Midbrain (tissue), 1 donor: ENCODE data around the gene SI.
"Not testable (repeated sequence)": the region's sequence is repeated elsewhere in the genome, so short reads cannot be mapped to it uniquely, and the experiment has no call there.

ENCODE experiments used
- DNase-seq: peaks from one replicate; lab custom pipeline; 2025; lab: John Stamatoyannopoulos, UW

SI gene

GRCh38 chr3:165078293-165078692 lies at the start of gene SI:
TSS of gene SI (minus strand) at chr3:165078496. CDS start at chr3:165076012, 2,484 bp downstream.
- DNase-seq = no peak

- DNase-seq = no peak
These were observed 47.5 kb upstream of the SI start for GRCh38 chr3:165125836-165126235.

DNA sequence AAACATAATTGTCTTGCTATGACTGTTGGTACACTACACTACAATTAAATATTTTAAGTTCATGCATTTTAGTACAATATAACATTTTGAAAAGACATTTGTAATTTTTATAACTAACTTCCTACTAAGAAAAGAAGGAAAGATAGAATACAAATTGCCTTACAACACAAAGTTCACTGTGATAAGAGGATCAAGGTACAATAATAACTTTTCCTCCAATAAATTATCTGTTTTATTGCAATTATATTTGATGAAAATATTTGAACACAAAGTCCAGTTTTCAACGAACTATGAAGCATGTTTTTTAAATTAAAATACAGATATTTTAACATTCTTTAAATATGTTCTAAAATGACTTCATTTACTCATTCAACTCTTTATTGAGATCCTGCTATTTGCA lies 33.1 kb upstream of the SI start:
- no peak for DNase-seq

GRCh38 chr3:165103616-165104015 lies 25.3 kb upstream of the SI start:
- no peak for DNase-seq

DNA sequence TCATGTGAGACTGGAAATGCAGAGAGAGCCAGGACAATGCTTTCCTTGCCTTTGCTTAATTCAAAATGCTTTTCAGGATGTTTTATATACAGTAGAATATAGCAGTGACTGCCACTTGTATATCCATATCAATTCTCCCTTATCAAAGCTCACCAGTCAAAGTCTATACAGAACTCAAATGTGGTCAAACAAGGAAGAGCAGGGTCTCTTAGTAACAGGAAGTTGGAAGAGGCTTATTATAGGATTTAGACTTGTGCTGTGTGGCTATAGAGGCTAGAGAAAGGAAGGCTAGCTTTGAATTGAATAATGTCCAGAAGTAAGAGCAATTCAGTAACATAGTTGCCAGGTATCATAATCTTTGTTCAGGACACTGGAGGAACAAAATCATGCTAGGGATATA lies 4.4 kb upstream of the SI start:
- no peak for DNase-seq

DNA sequence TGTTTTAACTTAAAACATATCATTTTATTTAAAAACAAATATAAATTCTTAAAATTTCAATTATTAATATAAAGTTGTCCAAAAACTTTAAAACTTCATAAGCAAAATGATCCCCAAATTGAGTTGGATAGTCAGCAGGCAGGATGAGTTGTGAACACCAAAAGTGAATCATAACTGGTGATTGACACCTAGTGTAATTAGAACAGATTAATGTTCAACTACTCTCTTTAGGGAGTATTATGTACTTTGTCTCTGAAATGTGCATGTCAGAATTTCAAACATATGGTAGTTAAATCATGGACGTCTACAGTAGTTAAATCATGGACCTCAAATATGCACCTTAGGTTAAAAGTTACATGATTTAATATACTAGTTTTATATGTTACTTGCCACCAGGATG lies 2.9 kb upstream of the SI start:
- no peak for DNase-seq

- no peak for DNase-seq
These were observed 2.6 kb downstream of the SI start for GRCh38 chr3:165075695-165076094.

DNA sequence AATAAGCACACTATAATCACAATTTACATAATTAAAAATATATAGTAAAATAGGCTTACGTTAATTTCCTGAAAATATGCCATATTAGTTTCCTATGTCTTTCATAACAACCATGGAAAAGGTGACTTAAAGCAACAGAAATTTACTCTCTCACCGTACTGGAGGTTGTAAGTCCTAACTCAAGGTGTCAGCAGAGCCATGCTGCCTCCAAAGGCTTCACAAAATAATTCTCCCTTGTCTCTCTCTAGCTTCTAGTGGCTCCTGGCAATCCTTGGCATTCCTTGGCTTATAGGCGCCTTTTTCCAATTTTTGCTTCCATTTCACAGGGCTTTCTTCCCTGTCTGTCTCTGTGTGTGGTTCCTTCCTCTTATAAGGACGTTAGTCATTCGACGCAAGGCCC lies 7.6 kb downstream of the SI start:
- no peak for DNase-seq

- DNase-seq = no peak
These were observed 21.8 kb downstream of the SI start for GRCh38 chr3:165056510-165056909.

GRCh38 chr3:165040186-165040585 lies 38.1 kb downstream of the SI start:
- no peak for DNase-seq

- DNase-seq = no peak
These were observed 66.7 kb downstream of the SI start for GRCh38 chr3:165011557-165011956.

DNA sequence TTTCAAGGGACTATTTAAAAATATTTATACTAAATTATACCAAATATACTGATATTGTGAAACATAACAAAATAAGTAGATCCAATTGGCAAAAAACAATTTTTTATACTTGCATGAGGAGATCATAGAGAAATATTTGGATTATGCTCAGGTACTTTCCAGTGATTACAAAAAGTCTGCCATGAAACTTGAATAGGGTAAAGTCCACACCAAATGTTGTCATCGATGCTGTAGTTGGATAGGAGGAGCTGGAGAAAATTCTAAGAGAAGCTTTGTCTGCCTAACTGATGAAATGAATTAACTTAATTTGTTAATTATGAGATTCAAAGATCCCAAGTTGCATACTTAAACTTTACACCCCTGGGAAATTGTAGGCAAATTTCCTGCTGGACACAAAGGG lies 93.3 kb downstream of the SI start:
- DNase-seq = no peak

- no peak for DNase-seq
These were observed 115.7 kb downstream of the SI start for GRCh38 chr3:164962610-164963009.

- DNase-seq = no peak
These were observed 125.3 kb downstream of the SI start for GRCh38 chr3:164952966-164953365.

DNA sequence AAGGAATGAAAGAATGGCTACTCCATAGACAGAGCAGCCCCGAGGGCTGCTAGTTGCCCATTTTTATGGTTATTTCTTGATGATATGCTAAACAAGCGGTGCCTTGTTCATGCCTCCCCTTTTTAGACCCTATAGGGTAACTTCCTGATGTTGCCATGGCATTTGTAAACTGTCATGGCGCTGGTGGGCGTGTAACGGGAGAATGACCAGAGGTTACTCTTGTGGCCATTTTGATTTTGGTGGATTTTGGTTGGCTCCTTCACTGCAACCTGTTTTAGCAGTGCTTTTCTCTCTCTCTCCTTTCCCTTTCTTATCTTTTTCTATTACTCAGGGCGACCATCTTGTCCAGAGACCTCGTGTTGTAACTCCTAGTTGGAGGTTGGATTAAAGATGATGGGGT lies 126.9 kb downstream of the SI start:
- DNase-seq = not testable (repeated sequence)

DNA sequence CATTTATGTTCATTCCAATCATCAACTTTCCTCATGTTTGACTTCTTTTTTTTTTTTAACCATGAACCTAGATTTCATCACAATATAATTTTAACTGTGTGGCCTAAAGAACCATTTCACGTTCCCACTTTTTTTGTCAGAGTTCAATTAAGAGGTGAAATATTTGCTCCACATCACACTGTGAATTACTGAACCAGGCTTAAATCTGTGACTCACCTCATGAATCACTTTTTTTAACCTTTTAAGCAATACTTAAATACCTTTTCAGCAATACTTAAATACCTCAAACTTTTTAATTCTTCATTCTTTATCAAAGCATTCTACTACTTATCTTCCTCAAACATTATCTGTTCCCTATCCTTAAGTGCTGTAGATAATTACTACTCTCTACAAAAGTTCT lies 137.6 kb downstream of the SI start:
- no peak for DNase-seq

DNA sequence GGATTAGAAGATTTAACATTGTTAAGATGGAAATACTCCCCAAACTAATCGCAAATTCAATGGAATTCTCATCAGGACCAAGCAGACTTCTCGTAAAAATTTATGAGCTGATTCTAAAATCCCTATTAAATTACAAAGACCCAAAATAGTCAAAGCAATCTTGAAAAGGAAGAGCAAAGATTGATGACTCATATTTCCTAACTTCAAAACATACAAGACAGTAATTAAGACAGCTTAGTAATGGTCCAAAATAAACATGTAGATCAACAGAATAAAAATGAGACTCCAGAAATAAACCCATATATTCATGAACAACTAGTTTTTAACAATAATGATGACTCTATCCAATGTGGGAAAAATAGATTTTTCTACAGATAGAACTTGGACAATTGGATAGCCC lies 148.7 kb downstream of the SI start:
- DNase-seq = no peak
